Mucosa of descending colon (tissue), 3 donors: ENCODE data around the gene CNPY1. TPM values are rescaled to one million over a fixed set of nuclear protein-coding genes. Genes with fewer than 3 reads are reported as not detected.

Source experiments
- ATAC-seq: fragments of 200-7000 bp; cut with Tn5 transposase; one replicate; pipeline ENCODE4 v1.9.1; 2020; ENCODE audit warnings: mild to moderate bottlenecking, moderate library complexity
- DNase-seq, 3 donors: peaks; one replicate each; pipeline ENCODE4 v3.0.0-alpha.2; 2020
- H3K36me3 ChIP-seq: fragments of 200-600 bp; one replicate; pipeline ENCODE4 v1.8.0; 2021; ENCODE audit warnings: low read depth, mild to moderate bottlenecking
- H3K4me1 ChIP-seq: fragments of 200-600 bp; one replicate; pipeline ENCODE4 v1.8.0; 2021; ENCODE audit warnings: low read depth, mild to moderate bottlenecking
- H3K4me3 ChIP-seq: fragments of 200-600 bp; one replicate; pipeline ENCODE4 v1.8.0; 2021; ENCODE audit warnings: mild to moderate bottlenecking
- H3K9me3 ChIP-seq: fragments of 200-600 bp; one replicate; pipeline ENCODE4 v1.8.0; 2021; ENCODE audit warnings: mild to moderate bottlenecking
- intact Hi-C, 2 donors: fragments of 100-400 bp; cut with DNase I in 1 of 2; cut with micrococcal nuclease in 1 of 2; formaldehyde crosslinking; loops; one replicate each; pipeline versions ENCODE4 v1.11.0 to v1.11.1; 2022; cut with DNase I, micrococcal nuclease
- total RNA-seq, 3 donors: library from RNA; stranded (reverse); fragmentation: NEBNext Ultra II Directional in 2 of 3; extraction: Animal tissue kit (Norgen Biotek cat#: 25700) in 2 of 3; gene quantifications; one replicate each; pipeline versions ENCODE4 v1.2.1 to v1.2.4, GENCODE V29; 2021 to 2023
- TF ChIP-seq, protein P1 (sequence below): fragments of 200-600 bp; IDR thresholded peaks from one replicate; pipeline ENCODE4 v1.8.0; 2022; ENCODE audit warnings: antibody characterized with exemption, mild to moderate bottlenecking
- donor health status: DM: no; HTN: no; CAD: no; lungs with moderate emphysema.
- donor health status: DM: no; HTN: no; CAD: no.
- donor health status: DM: no; HTN: yes; CAD: no.

The CNPY1 gene
- total RNA-seq, 3 donors from 2014 or later, result not detected

DNA sequence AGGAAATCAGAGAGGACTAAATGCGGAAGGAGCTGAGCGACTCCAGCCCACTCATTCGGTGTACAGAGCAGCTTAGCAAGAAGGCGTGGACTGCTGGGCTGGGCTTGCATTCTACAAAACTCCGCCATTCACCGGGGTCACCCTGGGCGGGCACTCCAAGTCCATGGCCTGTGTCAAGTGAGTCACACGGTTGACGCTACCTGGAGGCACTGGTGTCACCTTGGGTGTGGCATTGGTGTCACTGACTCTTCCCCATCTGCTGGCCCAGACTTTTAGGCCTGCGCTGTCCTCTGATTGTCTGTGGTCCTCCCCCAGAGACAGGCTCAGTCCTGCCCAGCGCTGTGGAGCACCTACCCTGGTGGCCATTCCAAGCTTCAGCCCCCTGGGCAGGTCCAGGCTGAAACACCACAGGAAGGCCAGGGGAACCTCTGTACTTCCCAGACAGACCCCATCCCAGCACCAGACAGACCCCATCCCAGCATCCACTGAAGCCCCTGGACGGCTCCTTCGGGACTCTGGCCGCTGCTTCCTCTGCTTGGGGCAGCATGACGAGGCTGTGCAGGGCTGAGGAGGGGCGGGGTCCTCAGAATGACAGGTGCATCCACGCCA, 30.6 kb upstream of the CNPY1 start:
- TF ChIP-seq, protein P1, sequence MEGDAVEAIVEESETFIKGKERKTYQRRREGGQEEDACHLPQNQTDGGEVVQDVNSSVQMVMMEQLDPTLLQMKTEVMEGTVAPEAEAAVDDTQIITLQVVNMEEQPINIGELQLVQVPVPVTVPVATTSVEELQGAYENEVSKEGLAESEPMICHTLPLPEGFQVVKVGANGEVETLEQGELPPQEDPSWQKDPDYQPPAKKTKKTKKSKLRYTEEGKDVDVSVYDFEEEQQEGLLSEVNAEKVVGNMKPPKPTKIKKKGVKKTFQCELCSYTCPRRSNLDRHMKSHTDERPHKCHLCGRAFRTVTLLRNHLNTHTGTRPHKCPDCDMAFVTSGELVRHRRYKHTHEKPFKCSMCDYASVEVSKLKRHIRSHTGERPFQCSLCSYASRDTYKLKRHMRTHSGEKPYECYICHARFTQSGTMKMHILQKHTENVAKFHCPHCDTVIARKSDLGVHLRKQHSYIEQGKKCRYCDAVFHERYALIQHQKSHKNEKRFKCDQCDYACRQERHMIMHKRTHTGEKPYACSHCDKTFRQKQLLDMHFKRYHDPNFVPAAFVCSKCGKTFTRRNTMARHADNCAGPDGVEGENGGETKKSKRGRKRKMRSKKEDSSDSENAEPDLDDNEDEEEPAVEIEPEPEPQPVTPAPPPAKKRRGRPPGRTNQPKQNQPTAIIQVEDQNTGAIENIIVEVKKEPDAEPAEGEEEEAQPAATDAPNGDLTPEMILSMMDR, result no peak
- ATAC-seq, result peak; percentile 94
- H3K4me1 ChIP-seq, result no peaks in the 10 kb centered on the region
- DNase-seq, result peak in 2 of 3 donors; percentile 39 to 58
- intact Hi-C loops, result no loop called here
- no peak overlapping the region for H3K4me3 ChIP-seq
- H3K36me3 ChIP-seq, result no peaks in the 10 kb centered on the region
- H3K9me3 ChIP-seq, result no peaks in the 10 kb centered on the region

DNA sequence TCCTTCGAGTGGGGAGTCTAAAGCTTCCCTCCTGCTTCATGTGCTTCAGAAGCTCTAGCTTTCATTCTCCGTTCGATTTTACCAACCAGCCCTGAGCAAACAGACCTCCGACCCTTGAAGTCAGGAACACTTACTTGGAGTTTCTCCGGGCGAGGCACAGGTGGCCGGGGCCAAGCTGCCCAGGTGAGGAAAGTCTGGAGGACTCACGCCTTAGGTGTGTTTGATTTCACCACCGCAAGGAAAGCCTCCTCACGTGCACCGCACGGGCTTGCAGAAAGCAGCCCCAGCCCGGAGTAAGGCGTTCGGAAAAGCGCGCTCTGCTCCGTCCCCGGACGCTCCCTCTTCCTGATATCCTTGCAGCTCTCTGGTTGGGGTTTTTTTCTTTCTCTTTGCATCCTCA, 30.1 kb upstream of the CNPY1 start:
- DNase-seq (peak in 1 of 3 donors; percentile 20), ATAC-seq (peak; percentile 63)
- H3K36me3 ChIP-seq, result no peaks in the 10 kb centered on the region
- TF ChIP-seq, protein P1, result no peak
- intact Hi-C loops, result no loop called here
- no peaks in the 10 kb centered on the region for H3K4me1 ChIP-seq
- no peak overlapping the region for H3K4me3 ChIP-seq
- no peaks in the 10 kb centered on the region for H3K9me3 ChIP-seq

DNA sequence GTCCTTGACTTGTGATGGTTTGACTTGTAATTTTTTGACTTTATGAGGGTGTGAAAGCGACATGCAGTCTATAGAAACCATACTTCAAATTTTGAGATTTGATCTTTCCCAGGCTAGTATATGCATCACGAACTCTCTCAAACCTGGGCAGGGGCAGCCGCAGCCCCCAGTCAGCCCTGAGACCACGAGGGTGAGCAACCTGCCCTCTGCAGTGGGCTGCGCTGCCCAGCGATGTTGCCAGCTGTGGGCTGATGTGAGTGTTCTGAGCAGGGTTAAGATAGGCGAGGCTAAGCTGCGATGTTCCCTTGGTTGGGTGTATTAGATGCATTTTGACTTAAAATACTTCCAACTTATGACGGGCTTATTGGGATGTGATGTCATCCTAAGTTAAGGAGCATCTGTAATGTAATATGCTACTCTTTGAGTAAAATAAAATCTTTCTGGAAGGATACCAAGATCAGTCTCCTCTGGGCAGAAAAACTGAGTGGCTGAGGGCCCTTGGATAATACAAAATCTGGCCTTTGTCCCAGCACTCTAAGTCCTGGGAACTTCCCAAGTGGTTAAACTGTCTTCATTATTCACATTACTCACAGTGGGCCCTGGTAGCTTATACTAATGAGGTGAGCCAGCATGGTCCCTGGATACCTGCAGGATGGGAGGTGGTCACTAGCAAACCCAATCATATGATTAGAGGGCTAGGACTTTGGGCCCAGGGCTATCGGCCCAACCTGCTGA, 28.4 kb upstream of the CNPY1 start:
- DNase-seq (no peak), ATAC-seq (no peak)
- TF ChIP-seq, protein P1, result no peak
- intact Hi-C loops, result no loop called here
- Histone ChIP-seq H3K4me3 (no peak overlapping the region), H3K4me1 (no peaks in the 10 kb centered on the region), H3K36me3 (no peaks in the 10 kb centered on the region), H3K9me3 (no peaks in the 10 kb centered on the region)

DNA sequence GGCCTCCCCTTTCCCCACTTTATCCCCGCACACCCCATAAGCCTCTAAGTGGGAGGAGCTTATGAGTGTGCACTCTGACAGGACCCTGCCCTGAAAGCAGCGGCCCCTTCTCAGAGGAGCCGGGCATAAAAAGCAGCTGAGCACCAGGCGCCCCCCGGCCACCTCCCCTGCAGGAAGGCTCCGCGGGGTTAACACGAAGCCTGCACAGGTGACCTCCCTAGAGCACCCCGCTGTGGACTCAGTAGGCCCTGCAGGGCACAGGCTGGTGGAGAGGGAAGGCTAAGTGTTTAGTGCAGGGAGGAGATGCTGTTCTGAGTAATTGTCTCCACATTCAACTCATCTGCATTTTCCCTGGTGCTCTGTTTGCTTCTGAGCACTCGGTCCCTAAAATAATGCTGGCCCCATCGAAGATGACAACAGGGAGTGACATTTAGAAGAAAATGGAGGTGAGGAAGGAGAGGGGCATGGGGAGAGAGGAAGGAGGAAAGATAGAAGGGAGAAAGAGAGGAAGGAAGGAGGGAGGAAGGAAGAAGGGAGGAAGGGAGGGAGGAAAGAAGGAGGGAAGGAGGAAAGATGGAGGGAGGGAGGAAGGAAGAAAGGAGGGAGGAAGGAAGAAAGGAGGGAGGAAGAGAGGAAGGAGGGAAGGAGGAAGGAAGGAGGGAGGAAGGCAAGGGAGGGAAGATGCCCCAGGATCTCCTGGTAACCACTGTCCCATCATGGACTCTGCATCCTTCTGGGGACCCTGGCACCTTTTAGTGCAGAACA, 25.4 kb upstream of the CNPY1 start:
- TF ChIP-seq, protein P1, result no peak
- Histone ChIP-seq H3K4me3 (no peak overlapping the region), H3K4me1 (no peaks in the 10 kb centered on the region), H3K9me3 (no peaks in the 10 kb centered on the region), H3K36me3 (no peaks in the 10 kb centered on the region)
- intact Hi-C loops, result no loop called here
- DNase-seq (peak in 1 of 3 donors; percentile 10), ATAC-seq (no peak)

DNA sequence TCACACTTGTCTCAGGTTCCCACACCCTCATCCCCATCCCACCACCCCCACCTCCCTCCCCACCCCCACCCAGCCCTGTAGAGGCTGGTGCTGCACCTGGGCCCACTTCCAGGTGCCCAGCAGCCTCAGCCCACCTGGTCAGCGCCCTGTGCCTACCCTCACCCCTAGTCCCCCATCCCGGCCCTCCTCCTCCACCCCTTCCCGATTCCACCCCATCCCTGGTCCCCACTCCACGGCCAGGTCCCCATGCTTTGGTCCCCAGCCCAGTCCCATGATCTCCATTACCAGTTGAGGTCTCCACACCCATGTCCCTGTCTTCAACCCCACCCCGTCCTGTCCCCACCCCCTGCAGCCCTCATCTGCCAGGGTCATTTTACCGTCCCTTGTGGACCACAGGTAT, 24.6 kb upstream of the CNPY1 start:
- no peaks in the 10 kb centered on the region for H3K36me3 ChIP-seq
- no peaks in the 10 kb centered on the region for H3K4me1 ChIP-seq
- ATAC-seq, result no peak
- H3K4me3 ChIP-seq, result no peak overlapping the region
- DNase-seq, result no peak
- H3K9me3 ChIP-seq, result no peaks in the 10 kb centered on the region
- TF ChIP-seq, protein P1, result no peak
- intact Hi-C loops, result no loop called here
